Activated CD4-positive, alpha-beta T cell treated with anti-CD3 and anti-CD28 coated beads for 24 hours (primary cell): Measurements from ENCODE around the gene PGM1.

Source experiments
- DNase-seq, 2 donors: peaks; one replicate each; pipeline ENCODE4 v3.0.0-alpha.2; 2020; ENCODE audit warnings: low read depth in 2 of 2

PGM1 gene

GRCh38 chr1:63665824-63666223, 72.6 kb downstream of the PGM1 start:
- DNase-seq = no peak

- DNase-seq = no peak
These were observed 75.1 kb downstream of the PGM1 start for GRCh38 chr1:63668298-63668697.

GRCh38 chr1:63669151-63669961, 76.1 kb downstream of the PGM1 start:
- no peak for DNase-seq

GRCh38 chr1:63670164-63670563, 77.0 kb downstream of the PGM1 start:
- DNase-seq = no peak

- no peak for DNase-seq
These were observed 78.3 kb downstream of the PGM1 start for GRCh38 chr1:63671514-63671913.

DNA sequence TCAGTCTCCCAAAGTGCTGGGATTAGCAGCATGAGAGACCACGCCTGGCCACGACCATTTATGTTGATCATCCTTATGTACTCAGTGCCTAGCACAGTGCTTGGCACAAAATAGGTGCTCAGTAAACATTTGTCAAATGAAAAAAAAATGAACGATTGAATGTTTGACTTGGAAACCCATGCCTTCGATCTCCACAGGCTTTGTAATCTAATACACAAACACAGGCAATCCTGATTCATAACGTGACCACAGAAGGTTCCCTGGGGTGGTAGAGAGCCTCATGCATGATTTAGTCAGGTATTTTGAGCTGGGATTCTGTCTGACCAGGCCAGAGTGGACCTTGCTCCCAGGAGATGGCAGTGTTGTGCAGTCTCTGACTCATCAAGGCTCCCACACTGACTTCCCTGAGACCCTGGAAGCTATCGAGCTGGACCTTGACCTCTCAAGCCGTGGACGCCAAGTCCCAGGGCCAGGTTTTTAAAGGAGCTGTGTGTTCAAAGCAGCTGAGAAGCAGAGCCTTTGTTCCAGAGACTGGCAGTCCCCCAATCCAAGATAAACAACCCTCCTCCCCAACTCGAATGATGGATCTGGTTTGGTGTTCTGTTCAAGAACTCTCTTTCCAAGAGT, 81.1 kb downstream of the PGM1 start:
- no peak for DNase-seq

GRCh38 chr1:63674865-63675419, 81.7 kb downstream of the PGM1 start:
- DNase-seq = no peak

GRCh38 chr1:63675420-63675931, 82.3 kb downstream of the PGM1 start:
- DNase-seq = no peak

DNA sequence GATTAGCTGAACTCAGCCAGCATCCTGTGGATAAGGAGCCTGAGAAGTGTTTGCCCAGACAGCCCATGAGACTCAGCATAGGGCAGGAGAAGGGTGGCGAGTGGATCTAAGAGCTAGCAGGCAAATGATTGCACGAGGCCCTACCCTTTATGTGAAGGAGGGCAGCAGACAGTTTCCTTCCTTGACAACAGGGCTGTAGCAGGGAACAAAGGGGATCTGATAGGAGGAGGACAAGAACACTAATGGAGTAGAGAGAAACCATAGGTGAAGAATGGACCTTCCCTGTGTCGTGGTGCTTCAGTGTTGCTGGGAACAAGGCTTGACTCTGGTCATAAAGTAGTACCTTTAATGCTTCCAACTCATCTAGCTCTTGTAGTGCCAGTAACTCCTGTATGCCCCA, 84.3 kb downstream of the PGM1 start:
- no peak for DNase-seq

GRCh38 chr1:63678200-63678599, 85.0 kb downstream of the PGM1 start:
- DNase-seq = no peak

- DNase-seq = no peak
These were observed 85.9 kb downstream of the PGM1 start for GRCh38 chr1:63679076-63679475.

DNA sequence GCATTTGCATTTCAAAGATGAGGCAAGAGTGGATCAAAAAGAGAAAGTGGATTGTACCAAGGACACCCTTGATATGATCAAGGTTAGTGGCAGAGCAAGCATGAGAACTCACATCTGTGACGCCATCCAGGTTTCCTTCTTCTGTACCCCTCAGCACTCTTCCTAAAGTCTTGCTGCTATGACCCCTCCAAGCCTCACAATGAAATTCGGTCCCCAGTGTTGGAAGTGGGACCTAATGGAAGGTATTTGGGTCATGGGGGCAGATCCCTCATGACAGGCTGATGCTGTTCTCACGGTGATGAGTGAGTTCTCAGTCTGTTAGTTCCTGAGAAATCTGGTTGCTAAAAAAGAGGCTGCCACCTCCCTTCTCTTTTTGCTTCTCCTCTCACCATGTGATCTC, 86.4 kb downstream of the PGM1 start:
- no peak for DNase-seq

DNA sequence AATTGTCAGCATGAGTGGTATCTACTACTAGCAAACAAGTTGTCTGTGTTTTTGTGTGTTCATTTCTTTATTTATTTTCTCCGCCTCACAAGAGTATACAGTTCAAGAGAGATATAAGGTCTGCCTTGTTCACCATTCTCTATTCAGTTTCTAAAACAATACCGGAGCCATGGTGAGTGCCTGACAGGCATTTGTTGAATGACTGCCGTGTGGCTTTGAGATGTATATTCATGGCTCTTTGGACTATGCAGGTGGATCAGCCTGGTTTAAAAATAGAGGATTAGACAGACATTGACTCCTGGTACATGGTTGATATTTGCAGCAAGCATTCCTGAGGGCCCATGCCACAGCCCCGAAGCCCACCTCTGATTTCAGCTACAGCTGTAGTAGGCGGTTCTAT, 89.7 kb downstream of the PGM1 start:
- no peak for DNase-seq

DNA sequence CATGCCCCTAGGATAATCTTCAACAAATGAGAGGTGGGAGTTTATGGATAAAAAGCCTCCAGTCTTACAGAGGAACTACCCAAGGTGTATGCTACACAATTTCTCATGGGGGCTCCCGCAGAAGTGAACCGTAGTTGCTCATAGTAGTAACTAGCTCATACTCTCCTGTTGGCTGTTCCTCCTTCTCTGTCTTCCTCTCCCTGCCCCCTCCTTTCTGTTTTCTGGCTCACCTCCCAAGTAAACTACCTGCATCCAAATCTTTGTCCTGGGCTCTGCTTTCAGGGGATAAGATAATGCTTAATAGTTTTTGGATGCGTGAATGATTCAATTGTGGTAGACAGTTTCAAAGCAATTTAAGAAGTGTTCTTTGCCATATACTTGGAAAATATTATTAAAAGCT, 90.5 kb downstream of the PGM1 start:
- no peak for DNase-seq

DNA sequence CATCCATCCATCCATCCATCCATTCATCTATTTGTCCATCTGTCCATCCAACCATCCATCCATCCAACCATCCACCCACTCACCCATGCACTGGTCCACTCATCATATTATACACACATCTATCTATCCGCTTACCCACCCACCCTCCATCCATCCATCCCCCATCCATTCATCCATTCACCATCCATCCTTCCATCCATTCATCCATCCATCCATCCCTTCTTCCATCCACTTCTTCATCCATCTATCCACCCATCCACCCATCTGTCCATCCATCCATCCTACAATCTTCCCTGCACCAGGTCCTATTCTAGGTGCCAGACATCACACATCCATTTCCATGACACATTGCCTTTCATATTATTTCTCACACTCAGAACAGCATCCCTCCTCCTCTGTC, 93.5 kb downstream of the PGM1 start:
- DNase-seq = no peak

GRCh38 chr1:63688302-63688890, 95.2 kb downstream of the PGM1 start:
- no peak for DNase-seq

GRCh38 chr1:63690966-63691700, 97.9 kb downstream of the PGM1 start:
- DNase-seq = no peak

GRCh38 chr1:63691701-63692425, 98.7 kb downstream of the PGM1 start:
- DNase-seq = peak in 1 of 2 donors; percentile 8

GRCh38 chr1:63693944-63694571, 100.8 kb downstream of the PGM1 start:
- no peak for DNase-seq

GRCh38 chr1:63698001-63698838, 105.0 kb downstream of the PGM1 start:
- no peak for DNase-seq
